Naive B cell (primary cell): ENCODE data around the gene CENPB. TPM values are rescaled to one million over a fixed set of nuclear protein-coding genes. Genes with fewer than 3 reads are reported as not detected.

Experiments used
- polyA plus RNA-seq, 6 donors: library from polyadenylated mRNA; unstranded; fragments of 300-500 nt; fragmentation: Illumina TruSeq; gene quantifications; one replicate each; pipeline ENCODE4 v1.2.3, GENCODE V29; 2021; ENCODE audit warnings: low read depth in 6 of 6

CENPB gene
- polyA plus RNA-seq, 6 donors from 2014 or later, result 0.27 to 2.2 (median 1.6) TPM

Other genes with a start within 250 kb of the CENPB start
- not detected for gene GFRA4, start 123.3 kb downstream of the CENPB start, polyA plus RNA-seq
- gene ADAM33, start 104.7 kb downstream of the CENPB start, polyA plus RNA-seq, result not detected
- gene SIGLEC1, start 74.1 kb downstream of the CENPB start, polyA plus RNA-seq, result not detected
- gene HSPA12B, start 54.1 kb downstream of the CENPB start, polyA plus RNA-seq, result not detected
- gene ADISSP, start 19.0 kb downstream of the CENPB start, polyA plus RNA-seq, result 10 to 100 TPM; 17.3 to 24.9 (median 20.8) TPM
- not detected for gene SPEF1, start 5.3 kb downstream of the CENPB start, polyA plus RNA-seq
- 10 to 100 TPM; 13.0 to 22.1 (median 19.5) TPM for gene CDC25B, start 9.6 kb upstream of the CENPB start, polyA plus RNA-seq
- gene AP5S1, start 33.8 kb upstream of the CENPB start, polyA plus RNA-seq, result 10 to 100 TPM; 11.1 to 33.6 (median 13.5) TPM
- gene MAVS, start 60.1 kb upstream of the CENPB start, polyA plus RNA-seq, result 1 to 10 TPM; 2.6 to 9.9 (median 3.2) TPM
- 10 to 100 TPM; 34.8 to 57.7 (median 45.9) TPM for gene PANK2, start 102.6 kb upstream of the CENPB start, polyA plus RNA-seq
- 1 to 10 TPM; 4.3 to 9.9 (median 6.9) TPM for gene RNF24, start 228.8 kb upstream of the CENPB start, polyA plus RNA-seq